Measurements from ENCODE around the gene SYNJ1. TPM values are rescaled to one million over a fixed set of nuclear protein-coding genes. Genes with fewer than 3 reads are reported as not detected.

Gene SYNJ1
- total and polyA plus RNA-seq, 2 of the 13 experiments (the other 11 are each of a cell fraction or from before 2014, with no cell fraction given) = 2.0 to 2.7 TPM

GRCh38 chr21:32592929-32593502, 134.8 kb downstream of the SYNJ1 start (continued):
- TF ChIP-seq HHEX (CRISPR knock-in tag; IDR thresholded peaks at IDR 0.05) = peak; percentile 91
- TF ChIP-seq SIN3B (IDR thresholded peaks at IDR 0.05; ENCODE audit: low read length) = no peak
- TF ChIP-seq ZNF75D (CRISPR knock-in tag; IDR thresholded peaks at IDR 0.05; ENCODE audit: borderline replicate concordance) = no peak
- peak; percentile 85 for TF ChIP-seq MTA1 (CRISPR knock-in tag; IDR thresholded peaks at IDR 0.05; ENCODE audit: borderline replicate concordance)
- no peak for TF ChIP-seq TAF1 (CRISPR knock-in tag; IDR thresholded peaks at IDR 0.05)
- TF ChIP-seq ATF1 (CRISPR knock-in tag; IDR thresholded peaks at IDR 0.05) = peak; percentile 68
- TF ChIP-seq ZSCAN29 (CRISPR knock-in tag; conservative IDR thresholded peaks at IDR 0.05) = peak; percentile 84
- TF ChIP-seq ZNF101 (CRISPR knock-in tag; IDR thresholded peaks at IDR 0.05; ENCODE audit: borderline replicate concordance, low read depth) = peak; percentile 43; the same call in 1 of the 2 replicates
- peak; percentile 80 for TF ChIP-seq ZNF644 (CRISPR knock-in tag; IDR thresholded peaks at IDR 0.05; ENCODE audit: low read depth)
- TF ChIP-seq USF2 (IDR thresholded peaks at IDR 0.05; ENCODE audit: low read depth, low read length) = no peak
- no peak for TF ChIP-seq USF2 (CRISPR knock-in tag; IDR thresholded peaks at IDR 0.05; ENCODE audit: borderline replicate concordance)
- TF ChIP-seq ZNF782 (CRISPR knock-in tag; IDR thresholded peaks at IDR 0.05; ENCODE audit: borderline replicate concordance) = no peak
- TF ChIP-seq, protein P1, sequence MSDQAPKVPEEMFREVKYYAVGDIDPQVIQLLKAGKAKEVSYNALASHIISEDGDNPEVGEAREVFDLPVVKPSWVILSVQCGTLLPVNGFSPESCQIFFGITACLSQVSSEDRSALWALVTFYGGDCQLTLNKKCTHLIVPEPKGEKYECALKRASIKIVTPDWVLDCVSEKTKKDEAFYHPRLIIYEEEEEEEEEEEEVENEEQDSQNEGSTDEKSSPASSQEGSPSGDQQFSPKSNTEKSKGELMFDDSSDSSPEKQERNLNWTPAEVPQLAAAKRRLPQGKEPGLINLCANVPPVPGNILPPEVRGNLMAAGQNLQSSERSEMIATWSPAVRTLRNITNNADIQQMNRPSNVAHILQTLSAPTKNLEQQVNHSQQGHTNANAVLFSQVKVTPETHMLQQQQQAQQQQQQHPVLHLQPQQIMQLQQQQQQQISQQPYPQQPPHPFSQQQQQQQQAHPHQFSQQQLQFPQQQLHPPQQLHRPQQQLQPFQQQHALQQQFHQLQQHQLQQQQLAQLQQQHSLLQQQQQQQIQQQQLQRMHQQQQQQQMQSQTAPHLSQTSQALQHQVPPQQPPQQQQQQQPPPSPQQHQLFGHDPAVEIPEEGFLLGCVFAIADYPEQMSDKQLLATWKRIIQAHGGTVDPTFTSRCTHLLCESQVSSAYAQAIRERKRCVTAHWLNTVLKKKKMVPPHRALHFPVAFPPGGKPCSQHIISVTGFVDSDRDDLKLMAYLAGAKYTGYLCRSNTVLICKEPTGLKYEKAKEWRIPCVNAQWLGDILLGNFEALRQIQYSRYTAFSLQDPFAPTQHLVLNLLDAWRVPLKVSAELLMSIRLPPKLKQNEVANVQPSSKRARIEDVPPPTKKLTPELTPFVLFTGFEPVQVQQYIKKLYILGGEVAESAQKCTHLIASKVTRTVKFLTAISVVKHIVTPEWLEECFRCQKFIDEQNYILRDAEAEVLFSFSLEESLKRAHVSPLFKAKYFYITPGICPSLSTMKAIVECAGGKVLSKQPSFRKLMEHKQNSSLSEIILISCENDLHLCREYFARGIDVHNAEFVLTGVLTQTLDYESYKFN (CRISPR knock-in tag; conservative IDR thresholded peaks at IDR 0.05) = peak; percentile 100
- TF ChIP-seq NR2C2 (CRISPR knock-in tag; IDR thresholded peaks at IDR 0.05; ENCODE audit: borderline replicate concordance) = peak; percentile 90
- TF ChIP-seq, protein P2, sequence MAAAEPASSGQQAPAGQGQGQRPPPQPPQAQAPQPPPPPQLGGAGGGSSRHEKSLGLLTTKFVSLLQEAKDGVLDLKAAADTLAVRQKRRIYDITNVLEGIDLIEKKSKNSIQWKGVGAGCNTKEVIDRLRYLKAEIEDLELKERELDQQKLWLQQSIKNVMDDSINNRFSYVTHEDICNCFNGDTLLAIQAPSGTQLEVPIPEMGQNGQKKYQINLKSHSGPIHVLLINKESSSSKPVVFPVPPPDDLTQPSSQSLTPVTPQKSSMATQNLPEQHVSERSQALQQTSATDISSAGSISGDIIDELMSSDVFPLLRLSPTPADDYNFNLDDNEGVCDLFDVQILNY (CRISPR knock-in tag; conservative IDR thresholded peaks at IDR 0.05) = no peak
- TF ChIP-seq, protein P3, sequence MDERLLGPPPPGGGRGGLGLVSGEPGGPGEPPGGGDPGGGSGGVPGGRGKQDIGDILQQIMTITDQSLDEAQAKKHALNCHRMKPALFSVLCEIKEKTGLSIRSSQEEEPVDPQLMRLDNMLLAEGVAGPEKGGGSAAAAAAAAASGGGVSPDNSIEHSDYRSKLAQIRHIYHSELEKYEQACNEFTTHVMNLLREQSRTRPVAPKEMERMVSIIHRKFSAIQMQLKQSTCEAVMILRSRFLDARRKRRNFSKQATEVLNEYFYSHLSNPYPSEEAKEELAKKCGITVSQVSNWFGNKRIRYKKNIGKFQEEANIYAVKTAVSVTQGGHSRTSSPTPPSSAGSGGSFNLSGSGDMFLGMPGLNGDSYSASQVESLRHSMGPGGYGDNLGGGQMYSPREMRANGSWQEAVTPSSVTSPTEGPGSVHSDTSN (CRISPR knock-in tag; IDR thresholded peaks at IDR 0.05) = no peak
- TF ChIP-seq SNAPC2 (CRISPR knock-in tag; IDR thresholded peaks at IDR 0.05) = no peak
- TF ChIP-seq NFE2L1 (CRISPR knock-in tag; IDR thresholded peaks at IDR 0.05; ENCODE audit: borderline replicate concordance) = no peak
- no peak for TF ChIP-seq KAT2B (IDR thresholded peaks at IDR 0.05; ENCODE audit: borderline replicate concordance, low read depth, low read length)
- TF ChIP-seq, protein P4, sequence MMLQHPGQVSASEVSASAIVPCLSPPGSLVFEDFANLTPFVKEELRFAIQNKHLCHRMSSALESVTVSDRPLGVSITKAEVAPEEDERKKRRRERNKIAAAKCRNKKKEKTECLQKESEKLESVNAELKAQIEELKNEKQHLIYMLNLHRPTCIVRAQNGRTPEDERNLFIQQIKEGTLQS (CRISPR knock-in tag; IDR thresholded peaks at IDR 0.05) = 0 out of 2 replicates have a peak, but pooled peaks have one; percentile 23
- TF ChIP-seq ZNF337 (CRISPR knock-in tag; IDR thresholded peaks at IDR 0.05; ENCODE audit: borderline replicate concordance, low read depth) = peak; percentile 78; the same call in 1 of the 2 replicates
- TF ChIP-seq IKZF1 (IDR thresholded peaks at IDR 0.05) = no peak
